Spleen (tissue), 11 donors: ENCODE measurements around the gene TENM3. TPM values are rescaled to one million over a fixed set of nuclear protein-coding genes. Genes with fewer than 3 reads are reported as not detected.

Source experiments
- DNase-seq: peaks from one replicate; pipeline ENCODE4 v3.0.0-alpha.2; 2020
- H3K27ac ChIP-seq, 8 donors: fragments of 200-600 bp; sonication (generic) in 7 of 8; 1 replicate in 4 of 8; 2 replicates in 4 of 8; pipeline versions ENCODE4 v1.5.0 to v1.8.0; 2016 to 2021; ENCODE audit warnings: inconsistent platforms in 4 of 8, mild to moderate bottlenecking in 4 of 8, moderate library complexity in 1 of 8
- H3K27me3 ChIP-seq, 7 donors: fragments of 200-600 bp; sonication (generic) in 6 of 7; replicated peaks in 1 of 7; 1 replicate in 4 of 7; 2 replicates in 3 of 7; pipeline versions ENCODE4 v1.5.0 to v1.8.0; 2016 to 2021; ENCODE audit warnings: inconsistent platforms in 3 of 7, mild to moderate bottlenecking in 1 of 7
- H3K36me3 ChIP-seq, 6 donors: fragments of 200-600 bp; sonication (generic) in 5 of 6; 1 replicate in 4 of 6; 2 replicates in 2 of 6; pipeline versions ENCODE4 v1.5.0 to v1.8.0; 2016 to 2021; ENCODE audit warnings: inconsistent platforms in 2 of 6
- H3K4me1 ChIP-seq, 6 donors: fragments of 200-600 bp; sonication (generic) in 5 of 6; 1 replicate in 3 of 6; 2 replicates in 3 of 6; pipeline versions ENCODE4 v1.5.0 to v1.8.0; 2016 to 2021; ENCODE audit warnings: inconsistent platforms in 3 of 6
- H3K4me3 ChIP-seq, 8 donors: fragments of 200-600 bp; sonication (generic) in 7 of 8; 1 replicate in 4 of 8; 2 replicates in 4 of 8; pipeline versions ENCODE4 v1.5.0 to v1.8.0; 2016 to 2021; ENCODE audit warnings: inconsistent platforms in 4 of 8, mild to moderate bottlenecking in 4 of 8, moderate library complexity in 2 of 8
- H3K9me3 ChIP-seq, 8 donors: fragments of 200-600 bp; sonication (generic) in 7 of 8; 1 replicate in 4 of 8; 2 replicates in 4 of 8; pipeline versions ENCODE4 v1.5.0 to v1.8.0; 2016 to 2021; ENCODE audit warnings: inconsistent platforms in 4 of 8
- POLR2A ChIP-seq, 3 donors: fragments of 450-650 bp; IDR thresholded peaks; one replicate each; pipeline ENCODE4 v1.5.1; 2017; ENCODE audit warnings: antibody characterized with exemption in 3 of 3, mild to moderate bottlenecking in 1 of 3
- POLR2AphosphoS5 ChIP-seq, 3 donors: sonication (generic); formaldehyde crosslinking; IDR thresholded peaks; one replicate each; pipeline ENCODE4 v1.5.1; 2017; ENCODE audit warnings: antibody characterized with exemption in 3 of 3
- WGBS, 5 donors: extraction: QIAGEN DNeasy Blood & Tissue Kit in 3 of 5; methylation state at CpG; one replicate each; pipeline versions ENCODE4 v1.1.5 to v1.1.7; 2013 to 2018; 5-methylcytosine and 5-hydroxymethylcytosine counted together
- intact Hi-C: fragments of 100-400 bp; cut with DNase I; formaldehyde crosslinking; loops from one replicate; pipeline ENCODE4 v1.15.0; 2023; ENCODE audit warnings: low total_unique reads
- polyA plus RNA-seq, 3 donors: library from polyadenylated mRNA; stranded (reverse); fragments of 200-250 nt; gene quantifications; one replicate each; pipeline ENCODE4 v1.2.1, GENCODE V29; 2013
- total RNA-seq, 7 donors: library from RNA; depleted of rRNA in 3 of 7; stranded (reverse); fragments of >200 nt in 3 of 7; fragmentation: NEBNext Ultra II Directional in 4 of 7; extraction: Animal tissue kit (Norgen Biotek cat#: 25700) in 4 of 7; gene quantifications; one replicate each; pipeline versions ENCODE4 v1.1.0 to v1.2.1, GENCODE V29; 2016 to 2021
- TF ChIP-seq, protein P1 (sequence below), 11 experiments: fragments of 200-600 bp in 7 of 11; fragments of 450-650 bp in 4 of 11; sonication (generic) in 4 of 11; IDR thresholded peaks in 8 of 11; conservative IDR thresholded peaks in 3 of 11; 1 replicate in 7 of 11; 2 replicates in 4 of 11; pipeline versions ENCODE4 v1.4.0 to v1.8.0; 2016 to 2021; ENCODE audit warnings: antibody characterized with exemption in 11 of 11, inconsistent platforms in 4 of 11, mild to moderate bottlenecking in 1 of 11
- donor health status: healthy with polysubstance abuse.
- donor health status: DM: no; HTN: no; CAD: no; lungs with moderate emphysema.
- donor health status: DM: no; HTN: no; CAD: no.
- donor health status: Bipolar disorder and iron deficiency.
- donor health status: healthy.
- donor health status: DM: no; HTN: no; CAD: no.
- donor health status: DM: yes; HTN: yes; CAD: no.

The TENM3 gene
- total and polyA plus RNA-seq, 10 donors, result 0.37 to 45.6 (median 17.7) TPM

DNA sequence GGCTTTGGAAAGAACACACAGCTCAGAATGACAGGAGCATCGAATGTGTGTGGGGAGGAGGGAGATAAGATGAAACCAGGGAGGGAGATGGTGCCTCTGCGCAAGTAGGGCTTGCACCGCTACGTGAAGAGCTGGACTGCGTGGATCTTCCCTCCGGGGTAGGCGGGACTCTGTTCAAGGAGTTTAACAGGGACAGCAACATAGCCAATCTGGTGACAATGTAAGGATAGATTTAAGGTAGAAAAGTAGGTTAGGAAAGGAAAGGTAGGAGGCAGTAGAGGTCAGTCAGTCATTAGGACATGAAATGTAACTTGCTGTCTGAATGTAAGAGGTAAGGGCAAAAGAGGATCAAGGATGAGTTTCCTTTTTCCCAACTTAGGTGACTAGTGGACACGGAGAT lies 521.4 kb downstream of the TENM3 start:
- no peaks in the 10 kb centered on the region for H3K27me3 ChIP-seq
- 81 to 96% (median 86%) methylated on average over 8 of the region's 8 CpGs for WGBS, 5 donors
- intact Hi-C loops, result no loop called here
- no peak overlapping the region for H3K4me3 ChIP-seq
- DNase-seq, result no peak
- no peak overlapping the region for H3K27ac ChIP-seq
- H3K9me3 ChIP-seq, result no peaks in the 10 kb centered on the region
- H3K4me1 ChIP-seq, result no peaks in the 10 kb centered on the region
- TF ChIP-seq, protein P1, sequence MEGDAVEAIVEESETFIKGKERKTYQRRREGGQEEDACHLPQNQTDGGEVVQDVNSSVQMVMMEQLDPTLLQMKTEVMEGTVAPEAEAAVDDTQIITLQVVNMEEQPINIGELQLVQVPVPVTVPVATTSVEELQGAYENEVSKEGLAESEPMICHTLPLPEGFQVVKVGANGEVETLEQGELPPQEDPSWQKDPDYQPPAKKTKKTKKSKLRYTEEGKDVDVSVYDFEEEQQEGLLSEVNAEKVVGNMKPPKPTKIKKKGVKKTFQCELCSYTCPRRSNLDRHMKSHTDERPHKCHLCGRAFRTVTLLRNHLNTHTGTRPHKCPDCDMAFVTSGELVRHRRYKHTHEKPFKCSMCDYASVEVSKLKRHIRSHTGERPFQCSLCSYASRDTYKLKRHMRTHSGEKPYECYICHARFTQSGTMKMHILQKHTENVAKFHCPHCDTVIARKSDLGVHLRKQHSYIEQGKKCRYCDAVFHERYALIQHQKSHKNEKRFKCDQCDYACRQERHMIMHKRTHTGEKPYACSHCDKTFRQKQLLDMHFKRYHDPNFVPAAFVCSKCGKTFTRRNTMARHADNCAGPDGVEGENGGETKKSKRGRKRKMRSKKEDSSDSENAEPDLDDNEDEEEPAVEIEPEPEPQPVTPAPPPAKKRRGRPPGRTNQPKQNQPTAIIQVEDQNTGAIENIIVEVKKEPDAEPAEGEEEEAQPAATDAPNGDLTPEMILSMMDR (IDR thresholded peaks at IDR 0.05 in 8 of 11, conservative IDR thresholded peaks at IDR 0.05 in 3 of 11), result no peak
- TF ChIP-seq POLR2A (IDR thresholded peaks at IDR 0.05) (no peak), POLR2AphosphoS5 (IDR thresholded peaks at IDR 0.05) (no peak)
- no peaks in the 10 kb centered on the region for H3K36me3 ChIP-seq

DNA sequence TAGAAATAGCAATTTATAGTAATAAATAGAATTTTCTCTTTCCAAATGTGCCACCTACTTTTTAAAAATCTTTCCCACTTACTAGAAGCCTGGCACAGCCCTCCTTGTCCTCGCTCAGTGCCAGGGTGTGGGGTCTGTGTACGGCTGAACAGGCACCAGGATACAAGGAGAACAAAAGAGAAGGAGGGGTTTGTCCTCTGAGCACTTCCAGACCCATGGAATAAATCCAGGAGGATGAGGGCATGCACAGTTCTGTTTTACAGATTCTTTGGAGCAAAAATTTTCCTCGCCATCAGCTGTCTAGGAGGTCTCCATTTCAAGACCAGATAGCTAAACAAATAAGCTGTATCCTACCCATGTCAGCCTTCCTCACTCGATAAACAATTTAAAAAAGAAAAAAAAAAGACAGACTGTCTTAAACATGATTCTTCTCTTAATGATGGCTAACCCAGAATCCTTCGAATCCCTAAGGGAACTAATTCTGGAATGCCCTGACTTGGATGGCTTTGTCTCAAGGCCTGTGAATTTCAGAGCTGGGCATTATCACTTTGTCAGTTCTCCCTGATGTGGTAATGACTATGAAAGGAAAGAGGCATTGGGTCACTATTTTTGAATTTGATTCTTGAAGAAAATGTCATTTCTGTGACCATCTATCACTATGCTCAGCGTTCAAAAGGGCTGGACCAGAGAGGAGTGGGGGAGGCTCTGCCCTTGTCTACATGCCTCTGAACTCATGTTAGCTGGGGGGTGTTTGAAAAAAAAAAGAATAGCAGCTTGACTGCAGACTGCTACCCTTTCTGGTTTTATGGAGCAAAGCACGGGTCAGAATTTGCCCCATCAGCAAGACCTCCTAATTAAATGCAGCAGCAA lies 523.0 kb downstream of the TENM3 start:
- 70 to 82% (median 78%) methylated on average over 7 of the region's 7 CpGs for WGBS, 5 donors
- Histone ChIP-seq H3K4me1 (no peaks in the 10 kb centered on the region), H3K9me3 (no peaks in the 10 kb centered on the region)

DNA sequence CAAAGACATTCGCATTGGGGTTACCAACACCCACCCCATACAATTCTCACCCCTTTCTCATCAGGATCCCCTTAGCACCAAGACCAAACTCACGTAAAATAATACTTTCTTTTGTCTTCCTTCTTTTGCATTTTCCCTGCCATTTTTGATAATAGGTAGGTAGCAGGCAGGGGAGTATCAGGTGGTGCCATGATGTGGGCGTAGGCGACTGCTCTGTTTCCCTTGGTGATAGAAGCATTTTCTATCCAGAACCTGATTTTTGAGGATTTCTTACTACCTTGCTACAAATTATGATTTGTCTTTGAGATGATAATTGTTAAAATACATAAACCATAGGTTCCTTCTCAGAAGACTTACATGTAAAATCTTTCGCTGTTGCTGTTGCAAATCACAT lies 523.7 kb downstream of the TENM3 start:
- DNase-seq, result no peak
- H3K27ac ChIP-seq, result no peak overlapping the region
- intact Hi-C loops, result no loop called here
- H3K27me3 ChIP-seq, result no peaks in the 10 kb centered on the region
- H3K4me3 ChIP-seq, result no peak overlapping the region
- no peaks in the 10 kb centered on the region for H3K4me1 ChIP-seq
- H3K36me3 ChIP-seq, result no peaks in the 10 kb centered on the region
- H3K9me3 ChIP-seq, result no peaks in the 10 kb centered on the region
- no peak for TF ChIP-seq POLR2A (IDR thresholded peaks at IDR 0.05)
- TF ChIP-seq POLR2AphosphoS5 (IDR thresholded peaks at IDR 0.05), result no peak
- TF ChIP-seq, protein P1 (IDR thresholded peaks at IDR 0.05 in 8 of 11, conservative IDR thresholded peaks at IDR 0.05 in 3 of 11), result no peak
- WGBS, 5 donors, result 91 to 99% (median 93%) methylated on average over 5 of the region's 5 CpGs

More for the DNA sequence above, 523.0 kb downstream of the TENM3 start:
- H3K27me3 ChIP-seq, result no peaks in the 10 kb centered on the region
- no peaks in the 10 kb centered on the region for H3K36me3 ChIP-seq
- no peak overlapping the region for H3K4me3 ChIP-seq
- TF ChIP-seq POLR2AphosphoS5 (IDR thresholded peaks at IDR 0.05) (no peak), POLR2A (IDR thresholded peaks at IDR 0.05) (no peak)
- TF ChIP-seq, protein P1 (IDR thresholded peaks at IDR 0.05 in 8 of 11, conservative IDR thresholded peaks at IDR 0.05 in 3 of 11), result no peak
- no peak for DNase-seq
- intact Hi-C loops, result no loop called here
- H3K27ac ChIP-seq, result no peak overlapping the region

DNA sequence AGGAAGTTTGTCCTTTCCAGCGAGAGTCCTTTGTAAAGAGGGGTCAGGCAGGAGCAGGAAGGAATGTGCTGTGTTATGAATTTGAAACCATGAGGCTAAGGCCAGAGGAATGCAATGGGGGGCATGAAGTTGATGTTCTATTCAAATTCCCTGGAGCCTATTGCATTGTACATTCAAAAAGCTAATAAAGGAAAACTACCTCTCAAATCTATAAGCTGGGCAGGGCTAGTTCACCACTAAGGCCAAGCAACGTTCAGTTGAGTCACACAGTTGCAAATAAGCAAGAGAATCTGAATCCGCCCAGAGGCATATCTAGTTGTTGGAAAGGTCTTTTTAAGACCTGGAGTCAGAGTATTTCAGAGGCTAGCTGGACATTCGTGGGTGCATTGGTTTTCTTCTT lies 525.6 kb downstream of the TENM3 start:
- intact Hi-C loops, result no loop called here
- no peak for DNase-seq
- H3K27me3 ChIP-seq, result no peaks in the 10 kb centered on the region
- no peaks in the 10 kb centered on the region for H3K36me3 ChIP-seq
- no peak for TF ChIP-seq POLR2AphosphoS5 (IDR thresholded peaks at IDR 0.05)
- no peaks in the 10 kb centered on the region for H3K9me3 ChIP-seq
- 66 to 80% (median 76%) methylated on average over 4 of the region's 4 CpGs for WGBS, 5 donors
- H3K4me3 ChIP-seq, result no peak overlapping the region
- no peaks in the 10 kb centered on the region for H3K4me1 ChIP-seq
- no peak overlapping the region for H3K27ac ChIP-seq
